ENCODE measurements around the gene APOD.

APOD gene

GRCh38 chr3:195537995-195538394, 45.7 kb downstream of the APOD start:
- H3K4me3 ChIP-seq (ENCODE audit: low read depth, low read length), result no peak overlapping the region
- H3K9me3 ChIP-seq (ENCODE audit: severe bottlenecking), result no peaks in the 10 kb centered on the region
- DNase-seq, result no peak
- H3K36me3 ChIP-seq, result no peaks in the 10 kb centered on the region
- H3K27me3 ChIP-seq (ENCODE audit: insufficient read depth, low read depth, severe bottlenecking), result no peaks in the 10 kb centered on the region
- no peak for TF ChIP-seq CTCF (IDR thresholded peaks at IDR 0.05; ENCODE audit: low read depth, low read length)
- no peak overlapping the region for H3K27ac ChIP-seq

- no peak for TF ChIP-seq CTCF (IDR thresholded peaks at IDR 0.05; ENCODE audit: low read depth, low read length)
- Histone ChIP-seq H3K27me3 (ENCODE audit: insufficient read depth, low read depth, severe bottlenecking) (no peaks in the 10 kb centered on the region), H3K9me3 (ENCODE audit: severe bottlenecking) (no peaks in the 10 kb centered on the region), H3K36me3 (no peaks in the 10 kb centered on the region), H3K27ac (no peak overlapping the region), H3K4me3 (ENCODE audit: low read depth, low read length) (no peak overlapping the region)
- DNase-seq, result no peak
Measured at GRCh38 chr3:195535293-195535692, 48.4 kb downstream of the APOD start.

GRCh38 chr3:195532834-195533233, 50.9 kb downstream of the APOD start:
- no peaks in the 10 kb centered on the region for H3K36me3 ChIP-seq
- no peak overlapping the region for H3K4me3 ChIP-seq (ENCODE audit: low read depth, low read length)
- no peaks in the 10 kb centered on the region for H3K9me3 ChIP-seq (ENCODE audit: severe bottlenecking)
- DNase-seq, result no peak
- no peak for TF ChIP-seq CTCF (IDR thresholded peaks at IDR 0.05; ENCODE audit: low read depth, low read length)
- no peak overlapping the region for H3K27ac ChIP-seq
- no peaks in the 10 kb centered on the region for H3K27me3 ChIP-seq (ENCODE audit: insufficient read depth, low read depth, severe bottlenecking)

GRCh38 chr3:195532345-195532744, 51.4 kb downstream of the APOD start:
- H3K27ac ChIP-seq, result no peak overlapping the region

DNA sequence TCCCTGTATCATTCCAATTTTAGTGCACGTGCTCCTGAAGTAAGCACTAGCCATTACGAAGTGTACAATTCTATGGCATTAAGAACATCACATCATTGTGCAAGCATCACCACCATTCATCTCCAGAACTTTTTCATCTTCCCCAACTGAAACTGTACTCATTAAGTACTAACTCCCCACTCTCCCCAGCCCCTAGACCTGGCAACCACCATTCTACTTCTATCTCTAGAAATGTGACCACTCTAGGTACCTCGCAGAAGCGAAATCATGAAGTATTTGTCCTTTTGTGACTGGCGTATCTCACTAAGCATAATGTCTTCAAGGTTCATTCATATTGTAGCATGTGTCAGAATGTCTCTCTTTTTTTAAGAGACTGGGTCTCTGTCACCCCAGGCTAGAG, 52.1 kb downstream of the APOD start:
- no peaks in the 10 kb centered on the region for H3K27me3 ChIP-seq (ENCODE audit: insufficient read depth, low read depth, severe bottlenecking)
- no peaks in the 10 kb centered on the region for H3K36me3 ChIP-seq
- no peak for TF ChIP-seq CTCF (IDR thresholded peaks at IDR 0.05; ENCODE audit: low read depth, low read length)
- H3K9me3 ChIP-seq (ENCODE audit: severe bottlenecking), result no peaks in the 10 kb centered on the region
- no peak for DNase-seq
- no peak overlapping the region for H3K27ac ChIP-seq
- no peak overlapping the region for H3K4me3 ChIP-seq (ENCODE audit: low read depth, low read length)

More at GRCh38 chr3:195532345-195532744, 51.4 kb downstream of the APOD start:
- no peak for TF ChIP-seq CTCF (IDR thresholded peaks at IDR 0.05; ENCODE audit: low read depth, low read length)
- Histone ChIP-seq H3K27me3 (ENCODE audit: insufficient read depth, low read depth, severe bottlenecking) (no peaks in the 10 kb centered on the region), H3K36me3 (no peaks in the 10 kb centered on the region), H3K4me3 (ENCODE audit: low read depth, low read length) (no peak overlapping the region), H3K9me3 (ENCODE audit: severe bottlenecking) (no peaks in the 10 kb centered on the region)
- no peak for DNase-seq

- Histone ChIP-seq H3K27ac (no peak overlapping the region), H3K36me3 (no peaks in the 10 kb centered on the region), H3K9me3 (ENCODE audit: severe bottlenecking) (no peaks in the 10 kb centered on the region), H3K27me3 (ENCODE audit: insufficient read depth, low read depth, severe bottlenecking) (no peaks in the 10 kb centered on the region), H3K4me3 (ENCODE audit: low read depth, low read length) (no peak overlapping the region)
- DNase-seq, result no peak
- no peak for TF ChIP-seq CTCF (IDR thresholded peaks at IDR 0.05; ENCODE audit: low read depth, low read length)
Measured at GRCh38 chr3:195526492-195526891, 57.2 kb downstream of the APOD start.

Data from WERI-Rb-1 (cell line).